H9 (cell line): ENCODE data around the gene RNU5B-1. TPM values are rescaled to one million over a fixed set of nuclear protein-coding genes. Genes with fewer than 3 reads are reported as not detected.

Experiments
- DNase-seq: peaks from one replicate; pipeline ENCODE4 v3.0.0-alpha.2; 2017
- H2AFZ ChIP-seq: one replicate; pipeline ENCODE4 v1.6.1; 2013; ENCODE audit warnings: mild to moderate bottlenecking, low read length, control low read depth, moderate library complexity
- H2AK5ac ChIP-seq: 2 replicates; pipeline ENCODE4 v1.6.1; 2013; ENCODE audit warnings: low read length, control low read depth, mixed read lengths; ENCODE audit not compliant: insufficient read length
- H2BK120ac ChIP-seq: one replicate; pipeline ENCODE4 v1.6.1; 2013; ENCODE audit warnings: low read depth, mild to moderate bottlenecking, low read length, control low read depth, inconsistent platforms; ENCODE audit not compliant: poor library complexity, severe bottlenecking
- H2BK12ac ChIP-seq: 2 replicates; pipeline ENCODE4 v1.6.1; 2013; ENCODE audit warnings: low read length, control low read depth, mixed read lengths, low read depth; ENCODE audit not compliant: insufficient read length
- H2BK15ac ChIP-seq: 2 replicates; pipeline ENCODE4 v1.6.1; 2013; ENCODE audit warnings: low read depth, low read length, control low read depth
- H2BK20ac ChIP-seq: one replicate; pipeline ENCODE4 v1.6.1; 2013; ENCODE audit warnings: low read depth, mild to moderate bottlenecking, low read length, control low read depth, inconsistent platforms; ENCODE audit not compliant: poor library complexity, severe bottlenecking
- H2BK5ac ChIP-seq: 2 replicates; pipeline ENCODE4 v1.6.1; 2013; ENCODE audit warnings: low read length, control low read depth, mixed read lengths; ENCODE audit not compliant: insufficient read length
- H3K14ac ChIP-seq: 2 replicates; pipeline ENCODE4 v1.6.1; 2013; ENCODE audit warnings: low read length, control low read depth; ENCODE audit not compliant: insufficient read depth
- H3K18ac ChIP-seq: 2 replicates; pipeline ENCODE4 v1.6.1; 2013; ENCODE audit warnings: low read depth, mild to moderate bottlenecking, mixed read lengths, low read length, control low read depth; ENCODE audit not compliant: insufficient read length
- H3K23ac ChIP-seq: 2 replicates; pipeline ENCODE4 v1.6.1; 2013; ENCODE audit warnings: low read length, control low read depth, mixed read lengths, low read depth; ENCODE audit not compliant: insufficient read length
- H3K23me2 ChIP-seq: 2 replicates; pipeline ENCODE4 v1.6.1; 2013; ENCODE audit warnings: low read depth, mild to moderate bottlenecking, mixed read lengths, low read length, control low read depth; ENCODE audit not compliant: insufficient read length, poor library complexity, severe bottlenecking
- H3K27ac ChIP-seq: 2 replicates; pipeline ENCODE4 v1.5.1; 2013; ENCODE audit warnings: low read length, control low read depth, mixed read lengths, low read depth; ENCODE audit not compliant: insufficient read length
- H3K27me3 ChIP-seq: 2 replicates; pipeline ENCODE4 v1.6.1; 2013; ENCODE audit warnings: low read length, control low read depth, inconsistent platforms; ENCODE audit not compliant: insufficient read depth
- H3K4ac ChIP-seq: 2 replicates; pipeline ENCODE4 v1.6.1; 2013; ENCODE audit warnings: low read depth, mild to moderate bottlenecking, control low read depth, inconsistent platforms, low read length, moderate library complexity
- H3K4me1 ChIP-seq: 2 replicates; pipeline ENCODE4 v1.6.1; 2013; ENCODE audit warnings: low read length, control low read depth, inconsistent platforms; ENCODE audit not compliant: insufficient read depth
- H3K4me2 ChIP-seq: 2 replicates; pipeline ENCODE4 v1.6.1; 2013; ENCODE audit warnings: low read length, control low read depth, mixed read lengths; ENCODE audit not compliant: insufficient read length, insufficient read depth
- H3K56ac ChIP-seq: 2 replicates; pipeline ENCODE4 v1.6.1; 2013; ENCODE audit warnings: low read depth, mild to moderate bottlenecking, mixed read lengths, low read length, control low read depth; ENCODE audit not compliant: insufficient read length
- H3K79me1 ChIP-seq: 2 replicates; pipeline ENCODE4 v1.6.1; 2013; ENCODE audit warnings: low read depth, mild to moderate bottlenecking, moderate library complexity, low read length, control low read depth, inconsistent platforms; ENCODE audit not compliant: insufficient read depth, poor library complexity, severe bottlenecking
- H3K79me2 ChIP-seq: 2 replicates; pipeline ENCODE4 v1.6.1; 2013; ENCODE audit warnings: low read length, control low read depth, inconsistent platforms; ENCODE audit not compliant: insufficient read depth
- H3K9ac ChIP-seq: 2 replicates; pipeline ENCODE4 v1.6.1; 2013; ENCODE audit warnings: low read length, control low read depth, mixed read lengths; ENCODE audit not compliant: insufficient read length; ENCODE audit errors: extremely low read depth
- H3K9me3 ChIP-seq: one replicate; pipeline ENCODE4 v1.6.1; 2013; ENCODE audit warnings: low read depth, low read length, inconsistent platforms; ENCODE audit not compliant: control insufficient read depth
- H3T11ph ChIP-seq: one replicate; pipeline ENCODE4 v1.6.1; 2013; ENCODE audit warnings: mild to moderate bottlenecking, low read length, control low read depth, inconsistent platforms
- H4K20me1 ChIP-seq: one replicate; pipeline ENCODE4 v1.6.1; 2013; ENCODE audit not compliant: control insufficient read depth, insufficient read length, insufficient read depth
- H4K5ac ChIP-seq: 2 replicates; pipeline ENCODE4 v1.6.1; 2013; ENCODE audit warnings: low read depth, mild to moderate bottlenecking, mixed read lengths, low read length, control low read depth; ENCODE audit not compliant: insufficient read length
- H4K8ac ChIP-seq: replicated peaks from 2 replicates; pipeline ENCODE4 v1.6.1; 2013; ENCODE audit warnings: low read length, control low read depth, mixed read lengths, low read depth; ENCODE audit not compliant: insufficient read length
- H4K91ac ChIP-seq: 2 replicates; pipeline ENCODE4 v1.6.1; 2013; ENCODE audit warnings: low read depth, mild to moderate bottlenecking, moderate library complexity, mixed read lengths, low read length, control low read depth; ENCODE audit not compliant: insufficient read length
- H3K27ac Mint-ChIP-seq, 3 experiments: 2 replicates in 2 of 3; 3 replicates in 1 of 3; pipeline ENCODE4 v1.8.0; 2020 to 2021; ENCODE audit warnings: mixed read lengths in 3 of 3, mild to moderate bottlenecking in 1 of 3, moderate library complexity in 1 of 3
- H3K27me3 Mint-ChIP-seq: 2 replicates; pipeline ENCODE4 v1.8.0; 2021; ENCODE audit warnings: low read depth, mild to moderate bottlenecking, moderate library complexity, mixed read lengths
- H3K36me3 Mint-ChIP-seq, 3 experiments: 2 replicates in 2 of 3; 3 replicates in 1 of 3; pipeline ENCODE4 v1.8.0; 2020 to 2021; ENCODE audit warnings: low read depth in 3 of 3, mixed read lengths in 3 of 3; ENCODE audit not compliant: insufficient read depth in 1 of 3
- H3K4me1 Mint-ChIP-seq, 2 experiments: 2 replicates each; pipeline ENCODE4 v1.8.0; 2020; ENCODE audit warnings: mixed read lengths in 2 of 2
- H3K4me3 Mint-ChIP-seq, 2 experiments: 2 replicates in 1 of 2; 3 replicates in 1 of 2; pipeline ENCODE4 v1.8.0; 2020 to 2021; ENCODE audit warnings: mild to moderate bottlenecking in 2 of 2, mixed read lengths in 2 of 2, moderate library complexity in 1 of 2
- H3K9me3 Mint-ChIP-seq, 2 experiments: 2 replicates in 1 of 2; 3 replicates in 1 of 2; pipeline ENCODE4 v1.8.0; 2020; ENCODE audit warnings: mild to moderate bottlenecking in 2 of 2, mixed read lengths in 2 of 2, moderate library complexity in 1 of 2
- CTCF ChIP-seq: fragments of 200-600 bp; sonication (generic); conservative IDR thresholded peaks from 3 replicates; pipeline ENCODE4 v1.8.0; 2021; ENCODE audit warnings: antibody characterized with exemption, mild to moderate bottlenecking
- WGBS: extraction: QIAGEN DNeasy Blood & Tissue Kit; methylation state at CpG from one replicate; pipeline ENCODE4 v1.1.7; 2013; ENCODE audit warnings: missing lambda C conversion rate, low lambda C conversion rate, mixed read lengths; ENCODE audit not compliant: insufficient read length; ENCODE audit errors: extremely low coverage; 5-methylcytosine and 5-hydroxymethylcytosine counted together
- total RNA-seq: library from RNA; stranded (reverse); gene quantifications from 2 replicates; pipeline ENCODE4 v1.2.1, GENCODE V29; 2021

The RNU5B-1 gene
- total RNA-seq, 1 experiment from 2014 or later = not detected

- H3K4ac ChIP-seq = no peak overlapping the region
- no peaks in the 10 kb centered on the region; a peak in 2 of 7 replicates for H3K36me3 Mint-ChIP-seq
- no peak overlapping the region for H3T11ph ChIP-seq
- H3K4me1 Mint-ChIP-seq = peaks cover 35 to 42% of the 10 kb centered on the region in 2 experiments
- no peak overlapping the region for H3K4me3 Mint-ChIP-seq
- no peak for TF ChIP-seq CTCF
- no peak overlapping the region for H2AFZ ChIP-seq
- no peak overlapping the region for H3K27ac ChIP-seq
- no peaks in the 10 kb centered on the region for H3K79me1 ChIP-seq
- H4K5ac ChIP-seq = no peak overlapping the region
- H3K9ac ChIP-seq = no peak overlapping the region
- H3K27ac Mint-ChIP-seq = no peak overlapping the region
- H4K8ac ChIP-seq = no peak overlapping the region
- no peak overlapping the region for H2BK12ac ChIP-seq
- H3K23me2 ChIP-seq = no peaks in the 10 kb centered on the region
- H2BK15ac ChIP-seq = no peak overlapping the region
- H3K14ac ChIP-seq = no peak overlapping the region
- no peak for DNase-seq
- H3K27me3 ChIP-seq = no peaks in the 10 kb centered on the region
- H3K9me3 Mint-ChIP-seq = no peaks in the 10 kb centered on the region
- peaks cover 10% of the 10 kb centered on the region; the same call in 1 of the 2 replicates for H3K4me1 ChIP-seq
- no peaks in the 10 kb centered on the region for H4K20me1 ChIP-seq
- H2BK120ac ChIP-seq = no peak overlapping the region
- H2AK5ac ChIP-seq = no peak overlapping the region
- no peaks in the 10 kb centered on the region for H3K9me3 ChIP-seq
- no peak overlapping the region for H2BK5ac ChIP-seq
- no peak overlapping the region for H3K18ac ChIP-seq
- H3K79me2 ChIP-seq = no peaks in the 10 kb centered on the region
- no CpG with 5 or more reads among the region's 9 CpGs for WGBS
- H4K91ac ChIP-seq = no peak overlapping the region
- no peak overlapping the region for H3K23ac ChIP-seq
- H3K56ac ChIP-seq = no peak overlapping the region
- no peaks in the 10 kb centered on the region for H3K27me3 Mint-ChIP-seq
- H3K4me2 ChIP-seq = no peak overlapping the region
- no peak overlapping the region for H2BK20ac ChIP-seq
Observed at GRCh38 chr15:65342493-65342892, 38.0 kb downstream of the RNU5B-1 start.
